Activated CD4-positive, alpha-beta T cell treated with anti-CD3 and anti-CD28 coated beads, Interleukin-2, amount 50 U/mL, for 24 hours (primary cell): ENCODE measurements around the gene SPAG5.

Source experiments
- DNase-seq, 2 donors: peaks; one replicate each; pipeline ENCODE4 v3.0.0-alpha.2; 2020; ENCODE audit warnings: low read depth in 1 of 2, low spot score in 1 of 2

SPAG5 gene

GRCh38 chr17:28572259-28573039, 26.4 kb downstream of the SPAG5 start:
- no peak for DNase-seq

DNA sequence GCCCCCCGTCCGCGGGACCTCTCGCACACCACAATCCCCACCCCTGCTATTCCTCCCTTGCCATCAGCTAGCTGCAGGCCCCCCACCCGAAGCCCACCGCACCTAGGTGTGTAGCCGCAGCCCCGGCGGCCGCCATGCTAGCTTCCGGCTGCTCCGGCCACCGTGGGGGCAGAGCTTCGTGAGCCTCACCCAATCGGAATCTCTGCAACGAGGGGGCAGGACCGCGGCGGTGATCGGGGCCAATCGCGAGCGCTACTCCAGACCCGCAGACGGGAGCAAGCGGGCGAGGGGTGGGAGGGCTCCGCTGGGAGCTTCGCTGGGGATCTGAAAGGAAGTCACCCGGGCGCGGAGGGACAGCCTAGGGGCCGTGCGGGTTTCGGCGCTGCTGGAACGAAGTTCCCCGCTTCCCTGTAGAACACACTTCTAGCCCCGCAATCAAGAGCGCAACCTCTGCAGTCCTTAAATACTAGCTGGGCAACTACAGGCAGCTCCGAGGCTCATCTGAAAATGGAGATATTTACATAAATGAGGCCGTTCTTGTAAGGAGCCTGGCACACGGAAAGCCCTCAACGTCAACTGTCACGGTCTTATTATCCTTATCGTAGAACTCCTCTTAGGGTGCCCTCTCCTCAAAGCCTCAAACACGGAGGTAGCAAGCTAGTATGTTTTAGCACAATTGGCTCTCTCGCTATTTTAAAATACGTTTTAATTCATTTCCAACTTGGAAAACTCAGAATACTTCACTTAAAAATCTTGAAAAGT, 27.3 kb downstream of the SPAG5 start, which contains the start of gene PIGS:
PIGS (minus strand) TSS at position 164 of the 762 bp plus-strand sequence; CDS start at position 136, 28 bp downstream.
- peak; percentile 80 to 93 for DNase-seq

DNA sequence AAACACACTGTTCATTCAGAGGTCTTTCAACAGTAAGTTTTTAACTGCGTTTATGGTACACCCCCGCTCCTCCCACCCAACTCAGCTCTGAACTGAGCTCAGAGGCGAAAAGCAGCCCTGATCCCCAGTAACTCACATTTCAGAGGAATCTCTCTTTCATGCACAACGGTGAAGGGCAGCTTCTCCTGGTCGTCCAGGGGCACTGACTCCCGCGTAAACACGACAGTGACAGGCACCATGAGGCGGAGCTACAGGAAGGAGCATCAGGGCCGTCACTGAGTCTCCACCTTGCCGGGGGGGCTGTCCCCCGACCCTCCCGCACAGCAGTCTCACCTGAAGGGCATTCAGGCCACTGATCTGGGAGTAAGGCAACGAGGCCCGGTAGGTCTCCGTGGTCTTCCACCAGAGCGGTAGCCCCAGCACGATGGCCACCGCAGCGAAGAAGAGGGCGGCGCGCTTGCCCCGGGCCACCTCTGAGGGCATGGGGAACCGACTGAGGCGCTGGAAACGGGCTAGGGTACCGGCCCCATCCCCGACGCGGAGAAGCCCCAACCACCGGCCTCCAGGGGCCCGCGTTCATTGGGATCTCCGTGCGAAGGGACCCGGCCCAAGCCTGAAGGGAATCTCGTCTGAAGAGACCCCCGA, 28.0 kb downstream of the SPAG5 start:
- DNase-seq: peak in 1 of 2 donors; percentile 40

GRCh38 chr17:28569446-28569845, 29.4 kb downstream of the SPAG5 start:
- no peak for DNase-seq

- no peak for DNase-seq
These were observed 31.2 kb downstream of the SPAG5 start for GRCh38 chr17:28567604-28568003.

GRCh38 chr17:28563475-28563874, 35.4 kb downstream of the SPAG5 start:
- DNase-seq: no peak

DNA sequence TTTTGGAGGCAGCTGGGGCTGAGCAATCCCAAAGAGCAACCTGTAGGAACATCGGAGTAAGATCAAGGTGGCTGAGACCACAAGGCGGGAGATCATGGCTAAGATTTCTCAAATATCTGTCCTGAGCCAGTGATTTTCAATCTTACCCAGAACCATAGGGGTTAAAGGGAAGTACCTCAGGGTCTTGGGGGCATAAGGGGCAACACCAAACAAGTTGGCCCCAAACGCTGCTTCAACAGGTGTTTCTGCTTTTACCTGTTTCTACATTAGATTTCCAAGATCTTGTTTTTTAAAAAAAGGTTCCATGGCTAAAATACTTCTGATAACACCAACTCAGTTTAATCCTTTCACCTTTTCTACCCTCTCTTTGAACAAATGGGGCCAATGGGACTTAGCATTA, 43.8 kb downstream of the SPAG5 start:
- DNase-seq: no peak

- no peak for DNase-seq
These were observed 44.3 kb downstream of the SPAG5 start for GRCh38 chr17:28554565-28554964.

DNA sequence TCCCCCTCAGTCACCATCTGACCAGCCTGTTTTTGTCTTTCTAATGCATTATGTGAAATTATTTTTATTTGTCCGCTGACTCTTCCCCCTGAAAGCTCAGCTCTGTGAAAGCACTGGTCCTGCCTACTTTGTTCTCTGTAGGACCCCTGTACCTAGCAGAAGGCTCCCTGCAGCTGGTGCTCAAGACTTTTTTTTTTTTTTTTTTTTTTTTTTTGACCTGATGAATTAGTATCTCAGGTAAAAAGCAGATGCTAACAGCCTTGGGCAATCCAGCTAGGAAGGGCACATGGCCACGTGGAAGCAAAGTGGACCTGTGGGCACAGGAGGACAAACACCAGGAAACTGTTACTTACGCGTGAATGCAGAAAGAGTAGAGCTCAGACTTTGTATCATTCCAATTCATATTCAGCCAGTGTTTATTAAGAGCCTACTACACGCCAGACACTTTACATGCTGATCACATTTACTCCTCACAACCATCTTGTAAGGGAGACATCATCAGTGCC, 45.8 kb downstream of the SPAG5 start:
- no peak for DNase-seq

GRCh38 chr17:28552176-28552999, 46.4 kb downstream of the SPAG5 start, which contains the start of gene UNC119:
TSS of gene UNC119 (minus strand) at chr17:28552624. CDS start at chr17:28552557, 67 bp downstream.
- DNase-seq: peak; percentile 56 to 59

- DNase-seq: no peak
These were observed 47.2 kb downstream of the SPAG5 start for GRCh38 chr17:28551421-28552175.

- DNase-seq: no peak
These were observed 48.0 kb downstream of the SPAG5 start for GRCh38 chr17:28550858-28551257.

DNA sequence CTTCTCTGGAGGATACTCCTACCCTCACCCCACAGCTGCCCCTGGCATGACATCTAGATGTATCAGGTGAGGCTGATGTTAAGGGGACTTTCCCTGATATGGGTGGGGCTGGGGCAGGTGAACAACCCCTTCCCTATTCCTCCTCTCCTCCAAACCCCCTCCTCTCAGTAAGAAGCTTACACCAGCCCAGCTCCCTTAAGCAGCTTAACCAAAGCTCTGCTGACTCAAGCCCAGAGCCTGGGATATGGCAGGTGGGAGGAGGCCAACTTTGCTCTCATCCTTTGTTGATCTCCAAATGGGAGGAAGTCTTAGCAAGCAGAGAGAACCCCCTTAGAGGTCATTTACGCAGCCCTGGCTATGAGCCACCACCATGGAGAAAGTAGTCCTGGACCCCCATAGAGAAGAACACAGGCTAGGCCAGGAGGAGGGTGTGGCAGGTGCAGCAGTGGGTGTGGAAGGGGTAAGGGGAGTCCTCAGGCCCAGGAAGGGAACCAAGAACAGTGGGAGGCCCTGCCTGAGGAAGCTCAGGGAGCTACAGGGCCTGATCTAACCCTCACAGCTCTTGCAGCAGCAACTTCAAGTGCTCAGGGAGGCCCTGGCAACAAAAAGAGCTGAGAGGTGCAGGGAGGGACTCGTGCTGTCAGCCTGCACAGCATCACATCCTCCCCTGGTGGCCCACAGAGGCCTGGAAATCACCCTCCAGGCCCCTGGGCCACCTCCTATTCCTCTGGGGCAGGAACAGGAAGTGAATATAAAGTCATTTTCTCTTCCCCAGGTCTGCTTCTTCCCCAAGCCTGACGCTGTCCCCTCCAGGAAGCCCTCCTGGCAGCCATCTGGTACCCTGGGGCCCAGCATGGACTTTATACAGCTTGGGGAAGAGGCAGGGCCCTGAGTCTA, 49.3 kb downstream of the SPAG5 start:
- peak in 1 of 2 donors; percentile 35 for DNase-seq

DNA sequence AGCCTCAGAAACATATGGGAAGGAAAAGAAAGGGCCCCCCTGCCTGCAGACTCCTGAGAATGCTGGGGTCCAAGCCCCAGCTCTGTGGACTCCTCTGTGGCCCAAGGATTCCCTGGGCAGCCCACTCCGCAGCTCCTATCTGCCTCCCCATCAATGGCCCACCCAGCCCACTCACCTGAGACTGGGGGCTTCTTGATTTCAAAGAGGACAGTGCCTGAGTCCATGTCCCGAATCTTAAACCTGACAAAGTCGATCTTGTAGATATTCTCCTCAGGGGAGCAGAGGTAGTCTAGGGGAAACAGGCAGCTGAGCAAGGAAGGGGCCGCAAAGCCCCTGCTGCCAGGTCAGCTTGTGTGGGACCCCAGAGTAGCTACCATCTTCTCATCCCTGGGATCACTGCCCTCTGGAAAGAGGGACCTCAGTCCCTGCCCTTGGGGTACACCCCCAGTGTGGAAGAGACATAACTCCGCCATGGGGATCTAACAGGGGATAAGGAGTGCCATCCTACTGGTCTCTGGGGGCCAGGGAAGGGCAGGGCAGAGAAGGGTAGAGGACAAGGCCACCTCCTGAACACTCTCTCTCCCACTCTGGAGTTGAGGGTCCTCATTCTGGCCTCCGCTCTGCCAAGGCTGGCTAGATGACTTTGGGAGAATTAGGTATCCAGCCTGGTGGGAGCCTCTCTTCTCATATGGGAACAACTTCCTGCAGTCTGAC, 50.3 kb downstream of the SPAG5 start:
- DNase-seq: no peak

- DNase-seq: peak; percentile 35 to 52
These were observed 51.0 kb downstream of the SPAG5 start for GRCh38 chr17:28547623-28548416.

DNA sequence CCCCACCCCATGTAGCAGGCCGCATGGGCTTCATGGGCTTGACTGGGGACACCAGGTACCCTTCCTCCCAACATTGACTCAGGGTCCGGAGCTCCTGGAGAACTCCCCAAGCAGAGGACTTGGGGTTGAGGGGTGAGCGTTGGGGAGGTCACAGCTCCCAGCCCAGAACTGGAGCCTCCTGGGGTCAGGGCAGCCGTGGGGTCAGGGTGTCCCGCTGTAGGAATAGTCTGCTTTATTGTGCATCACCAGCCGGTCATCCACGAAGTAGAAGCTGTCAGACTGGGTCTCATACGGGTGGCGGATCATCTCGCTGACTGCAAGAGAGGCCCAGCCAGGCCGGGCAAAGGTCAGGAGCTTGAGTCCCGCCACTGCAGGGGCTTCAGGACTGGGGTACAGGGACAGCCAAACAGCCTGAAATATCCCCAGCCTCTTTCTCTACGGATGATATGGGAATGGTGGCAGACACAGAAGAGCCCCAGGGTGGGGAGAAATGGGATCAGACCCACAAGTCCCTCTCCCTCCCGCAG, 51.7 kb downstream of the SPAG5 start:
- no peak for DNase-seq

DNA sequence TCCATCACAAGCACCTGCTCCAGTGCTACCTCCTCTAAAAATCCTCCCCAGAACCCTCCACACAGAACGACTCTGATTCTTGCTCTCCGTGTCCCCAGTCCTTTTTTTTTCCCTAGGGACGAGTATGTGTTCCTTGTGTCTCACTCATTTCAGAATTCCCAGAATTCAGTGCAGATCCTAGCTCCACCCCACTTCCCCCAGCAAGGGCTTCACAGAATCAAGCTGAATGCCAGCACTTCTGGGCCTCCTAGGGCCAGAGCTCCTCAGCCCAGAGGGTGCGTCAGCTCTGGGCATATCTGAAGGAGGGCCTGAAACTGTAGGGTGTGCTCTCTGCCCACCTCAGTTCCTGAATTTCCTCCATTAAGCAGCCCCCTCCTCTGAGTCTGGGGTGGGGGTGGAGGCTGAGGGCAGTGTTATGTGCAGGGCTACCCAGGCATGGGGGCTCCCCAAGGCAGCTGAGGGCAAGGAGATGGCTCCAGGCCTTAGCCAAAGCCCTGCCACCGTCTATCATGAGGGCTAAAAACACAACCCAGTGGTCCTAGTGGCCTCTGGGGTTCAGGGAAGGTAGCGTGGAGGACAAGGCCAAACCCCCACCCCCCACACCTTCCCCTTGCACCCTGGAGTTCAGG, 52.9 kb downstream of the SPAG5 start:
- no peak for DNase-seq
